ENCODE measurements around the gene RC3H1.

The RC3H1 gene

GRCh38 chr1:173954179-173954578, 68.0 kb downstream of the RC3H1 start:
- Histone ChIP-seq H3K9me2 (replicated peaks; ENCODE audit: insufficient read depth, low read length) (no peaks in the 10 kb centered on the region), H3K79me2 (ENCODE audit: low read length) (0 out of 2 replicates have a peak, but pooled peaks cover 8% of the 10 kb centered on the region), H3K4me3 (ENCODE audit: low read length) (no peak overlapping the region), H3K36me3 (replicated peaks; ENCODE audit: insufficient read depth, low read length) (peaks cover 29% of the 10 kb centered on the region), H2AFZ (ENCODE audit: low read length) (no peak overlapping the region), H3K9me3 (replicated peaks; ENCODE audit: insufficient read depth, low read length) (no peaks in the 10 kb centered on the region), H3K9ac (ENCODE audit: low read length) (no peak overlapping the region), H4K20me1 (ENCODE audit: insufficient read depth, low read length) (no peaks in the 10 kb centered on the region; the same call in 1 of the 2 replicates), H3K4me2 (ENCODE audit: low read depth, low read length) (no peak overlapping the region), H3F3A (ENCODE audit: insufficient read depth, low read length) (no peaks in the 10 kb centered on the region), H3K4me1 (ENCODE audit: low read length) (no peaks in the 10 kb centered on the region), H3K27me3 (replicated peaks; ENCODE audit: insufficient read depth, low read length) (no peaks in the 10 kb centered on the region), H3K27ac (ENCODE audit: low read length) (no peak overlapping the region)
- DNase-seq = no peak
- TF ChIP-seq EZH2 (optimal IDR thresholded peaks at IDR 0.05; ENCODE audit: low read depth, low read length) = no peak
- TF ChIP-seq EZH2phosphoT487 (IDR thresholded peaks at IDR 0.05; ENCODE audit: low read length) = no peak
- TF ChIP-seq, protein P1, sequence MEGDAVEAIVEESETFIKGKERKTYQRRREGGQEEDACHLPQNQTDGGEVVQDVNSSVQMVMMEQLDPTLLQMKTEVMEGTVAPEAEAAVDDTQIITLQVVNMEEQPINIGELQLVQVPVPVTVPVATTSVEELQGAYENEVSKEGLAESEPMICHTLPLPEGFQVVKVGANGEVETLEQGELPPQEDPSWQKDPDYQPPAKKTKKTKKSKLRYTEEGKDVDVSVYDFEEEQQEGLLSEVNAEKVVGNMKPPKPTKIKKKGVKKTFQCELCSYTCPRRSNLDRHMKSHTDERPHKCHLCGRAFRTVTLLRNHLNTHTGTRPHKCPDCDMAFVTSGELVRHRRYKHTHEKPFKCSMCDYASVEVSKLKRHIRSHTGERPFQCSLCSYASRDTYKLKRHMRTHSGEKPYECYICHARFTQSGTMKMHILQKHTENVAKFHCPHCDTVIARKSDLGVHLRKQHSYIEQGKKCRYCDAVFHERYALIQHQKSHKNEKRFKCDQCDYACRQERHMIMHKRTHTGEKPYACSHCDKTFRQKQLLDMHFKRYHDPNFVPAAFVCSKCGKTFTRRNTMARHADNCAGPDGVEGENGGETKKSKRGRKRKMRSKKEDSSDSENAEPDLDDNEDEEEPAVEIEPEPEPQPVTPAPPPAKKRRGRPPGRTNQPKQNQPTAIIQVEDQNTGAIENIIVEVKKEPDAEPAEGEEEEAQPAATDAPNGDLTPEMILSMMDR (IDR thresholded peaks at IDR 0.05; ENCODE audit: low read length) = no peak

DNA sequence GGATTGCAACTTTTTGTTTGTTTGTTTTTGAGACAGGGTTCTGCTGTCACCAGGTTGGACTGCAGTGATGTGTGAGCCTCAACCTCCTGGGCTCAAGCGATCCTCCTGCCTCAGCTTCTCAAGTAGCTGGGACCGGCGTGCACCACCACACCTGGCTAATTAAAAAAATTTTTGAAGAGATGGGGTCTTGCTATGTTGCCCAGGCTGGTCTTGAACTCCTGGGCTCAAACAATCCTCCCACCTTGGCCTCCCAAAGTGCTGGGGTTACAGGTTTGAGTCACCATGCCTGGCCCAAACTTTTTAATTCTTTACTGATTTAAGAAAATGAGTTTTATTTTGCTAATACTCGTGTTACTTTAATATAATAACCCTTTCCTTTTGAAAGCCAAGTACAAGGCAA, 73.6 kb downstream of the RC3H1 start:
- no peaks in the 10 kb centered on the region for H3K9me2 ChIP-seq (replicated peaks; ENCODE audit: insufficient read depth, low read length)
- TF ChIP-seq EZH2phosphoT487 (IDR thresholded peaks at IDR 0.05; ENCODE audit: low read length) (no peak), EZH2 (optimal IDR thresholded peaks at IDR 0.05; ENCODE audit: low read depth, low read length) (no peak)
- TF ChIP-seq, protein P1 (IDR thresholded peaks at IDR 0.05; ENCODE audit: low read length) = no peak

GRCh38 chr1:173946380-173946921, 75.7 kb downstream of the RC3H1 start:
- TF ChIP-seq EZH2 (optimal IDR thresholded peaks at IDR 0.05; ENCODE audit: low read depth, low read length) (no peak), EZH2phosphoT487 (IDR thresholded peaks at IDR 0.05; ENCODE audit: low read length) (no peak)
- TF ChIP-seq, protein P1 (IDR thresholded peaks at IDR 0.05; ENCODE audit: low read length) = no peak
- Histone ChIP-seq H4K20me1 (ENCODE audit: insufficient read depth, low read length) (no peaks in the 10 kb centered on the region), H3K79me2 (ENCODE audit: low read length) (0 out of 2 replicates have a peak, but pooled peaks cover 3% of the 10 kb centered on the region), H2AFZ (ENCODE audit: low read length) (no peak overlapping the region), H3K4me2 (ENCODE audit: low read depth, low read length) (no peak overlapping the region), H3K36me3 (replicated peaks; ENCODE audit: insufficient read depth, low read length) (peaks cover 25% of the 10 kb centered on the region; the same call in 1 of the 2 replicates), H3K4me3 (ENCODE audit: low read length) (no peak overlapping the region), H3K4me1 (ENCODE audit: low read length) (no peaks in the 10 kb centered on the region), H3K9ac (ENCODE audit: low read length) (no peak overlapping the region), H3K9me2 (replicated peaks; ENCODE audit: insufficient read depth, low read length) (no peaks in the 10 kb centered on the region), H3F3A (ENCODE audit: insufficient read depth, low read length) (no peaks in the 10 kb centered on the region), H3K27ac (ENCODE audit: low read length) (no peak overlapping the region), H3K27me3 (replicated peaks; ENCODE audit: insufficient read depth, low read length) (no peaks in the 10 kb centered on the region), H3K9me3 (replicated peaks; ENCODE audit: insufficient read depth, low read length) (no peaks in the 10 kb centered on the region)
- DNase-seq = no peak

More for the DNA sequence above, 73.6 kb downstream of the RC3H1 start:
- no peaks in the 10 kb centered on the region for H3K79me2 ChIP-seq (ENCODE audit: low read length)
- H3K4me2 ChIP-seq (ENCODE audit: low read depth, low read length) = no peak overlapping the region
- H2AFZ ChIP-seq (ENCODE audit: low read length) = no peak overlapping the region
- H3K4me1 ChIP-seq (ENCODE audit: low read length) = no peaks in the 10 kb centered on the region
- peaks cover 26% of the 10 kb centered on the region for H3K36me3 ChIP-seq (replicated peaks; ENCODE audit: insufficient read depth, low read length)
- H3K27ac ChIP-seq (ENCODE audit: low read length) = no peak overlapping the region
- no peaks in the 10 kb centered on the region for H3K27me3 ChIP-seq (replicated peaks; ENCODE audit: insufficient read depth, low read length)
- H4K20me1 ChIP-seq (ENCODE audit: insufficient read depth, low read length) = no peaks in the 10 kb centered on the region
- H3F3A ChIP-seq (ENCODE audit: insufficient read depth, low read length) = no peaks in the 10 kb centered on the region
- H3K9ac ChIP-seq (ENCODE audit: low read length) = no peak overlapping the region
- H3K4me3 ChIP-seq (ENCODE audit: low read length) = no peak overlapping the region
- no peaks in the 10 kb centered on the region for H3K9me3 ChIP-seq (replicated peaks; ENCODE audit: insufficient read depth, low read length)
- no peak for DNase-seq

Measured in MM.1S (cell line).